ENCODE data around the gene FRMD4A. TPM values are rescaled to one million over a fixed set of nuclear protein-coding genes. Genes with fewer than 3 reads are reported as not detected.

FRMD4A gene
- polyA plus RNA-seq, 1 donor (not counting 4 experiments of a cell fraction or from before 2014, with no cell fraction given), result 12.9 TPM

- Histone ChIP-seq H3K36me3 (ENCODE audit: control insufficient read depth in 2 of 2, extremely low read depth in 1 of 2, insufficient read depth in 2 of 2, low read length in 2 of 2) (no peaks in the 10 kb centered on the region), H3K4me2 (ENCODE audit: control insufficient read depth, extremely low read depth, insufficient read depth, low read depth, low read length) (no peak overlapping the region), H3K9ac (ENCODE audit: control insufficient read depth, extremely low read depth, insufficient read depth, low read length) (no peak overlapping the region), H3K4me3 (ENCODE audit: control insufficient read depth in 2 of 3, extremely low read depth in 1 of 3, insufficient read depth in 2 of 3, low read depth in 1 of 3, low read length in 3 of 3) (no peak overlapping the region), H3K27me3 (ENCODE audit: control insufficient read depth, extremely low read depth, insufficient read depth, low read length) (peaks cover 7% of the 10 kb centered on the region), H3K9me3 (ENCODE audit: control insufficient read depth, low read depth, low read length) (no peaks in the 10 kb centered on the region), H3K4me1 (ENCODE audit: control insufficient read depth, extremely low read depth, insufficient read depth, low read length) (peaks cover 7% of the 10 kb centered on the region), H3K9me1 (ENCODE audit: control insufficient read depth, extremely low read depth, insufficient read depth, low read length) (no peaks in the 10 kb centered on the region), H3K79me2 (ENCODE audit: control insufficient read depth, insufficient read depth, low read length) (no peaks in the 10 kb centered on the region), H3K27ac (ENCODE audit: control insufficient read depth, insufficient read depth, low read length) (no peak overlapping the region), H2AFZ (ENCODE audit: control insufficient read depth, low read length) (no peak overlapping the region), H4K20me1 (ENCODE audit: control insufficient read depth, extremely low read depth, insufficient read depth, low read length) (no peaks in the 10 kb centered on the region)
- dilution Hi-C loops (cut with MboI; ENCODE audit: extremely low pct_ligation_motif_present, low sequenced_read_pairs), result no loop called here
- FAIRE-seq (no peak), DNase-seq (ENCODE audit: low read depth, low spot score) (no peak)
- TF ChIP-seq EZH2 (IDR thresholded peaks at IDR 0.05; ENCODE audit: low read length) (no peak), CTCF (optimal IDR thresholded peaks at IDR 0.05 in 1 of 3, IDR thresholded peaks at IDR 0.05 in 1 of 3, conservative IDR thresholded peaks at IDR 0.05 in 1 of 3; ENCODE audit: extremely low read depth in 1 of 3, insufficient read depth in 2 of 3, low read length in 3 of 3) (no peak)
Observed at GRCh38 chr10:14016011-14016536, 314.6 kb downstream of the FRMD4A start.

GRCh38 chr10:14014423-14014822 lies 316.3 kb downstream of the FRMD4A start:
- Histone ChIP-seq H3K9me3 (ENCODE audit: control insufficient read depth, low read depth, low read length) (no peaks in the 10 kb centered on the region), H3K27ac (ENCODE audit: control insufficient read depth, insufficient read depth, low read length) (no peak overlapping the region), H3K27me3 (ENCODE audit: control insufficient read depth, extremely low read depth, insufficient read depth, low read length) (peaks cover 6% of the 10 kb centered on the region), H3K9me1 (ENCODE audit: control insufficient read depth, extremely low read depth, insufficient read depth, low read length) (no peaks in the 10 kb centered on the region), H3K79me2 (ENCODE audit: control insufficient read depth, insufficient read depth, low read length) (no peaks in the 10 kb centered on the region), H3K4me1 (ENCODE audit: control insufficient read depth, extremely low read depth, insufficient read depth, low read length) (no peaks in the 10 kb centered on the region), H4K20me1 (ENCODE audit: control insufficient read depth, extremely low read depth, insufficient read depth, low read length) (no peaks in the 10 kb centered on the region), H3K4me2 (ENCODE audit: control insufficient read depth, extremely low read depth, insufficient read depth, low read depth, low read length) (no peak overlapping the region), H3K4me3 (ENCODE audit: control insufficient read depth in 2 of 3, extremely low read depth in 1 of 3, insufficient read depth in 2 of 3, low read depth in 1 of 3, low read length in 3 of 3) (no peak overlapping the region), H2AFZ (ENCODE audit: control insufficient read depth, low read length) (no peak overlapping the region), H3K36me3 (ENCODE audit: control insufficient read depth in 2 of 2, extremely low read depth in 1 of 2, insufficient read depth in 2 of 2, low read length in 2 of 2) (no peaks in the 10 kb centered on the region), H3K9ac (ENCODE audit: control insufficient read depth, extremely low read depth, insufficient read depth, low read length) (no peak overlapping the region)
- dilution Hi-C loops (cut with MboI; ENCODE audit: extremely low pct_ligation_motif_present, low sequenced_read_pairs), result no loop called here
- FAIRE-seq (no peak), DNase-seq (ENCODE audit: low read depth, low spot score) (no peak)
- TF ChIP-seq CTCF (optimal IDR thresholded peaks at IDR 0.05 in 1 of 3, IDR thresholded peaks at IDR 0.05 in 1 of 3, conservative IDR thresholded peaks at IDR 0.05 in 1 of 3; ENCODE audit: extremely low read depth in 1 of 3, insufficient read depth in 2 of 3, low read length in 3 of 3) (no peak), EZH2 (IDR thresholded peaks at IDR 0.05; ENCODE audit: low read length) (no peak)
